K562 (cell line): ENCODE results near the gene NOP14. TPM values are rescaled to one million over a fixed set of nuclear protein-coding genes. Genes with fewer than 3 reads are reported as not detected.

ENCODE experiments used
- ESRRA ChIP-seq: fragments of 450-650 bp; IDR thresholded peaks from 2 replicates; pipeline ENCODE4 v1.6.1; 2014; ENCODE audit warnings: low read depth, mild to moderate bottlenecking, moderate library complexity, borderline replicate concordance
- GATA2 ChIP-seq: sonication (generic); formaldehyde crosslinking; IDR thresholded peaks from 2 replicates; pipeline ENCODE4 v1.4.0; 2020; ENCODE audit warnings: mild to moderate bottlenecking, missing genetic modification reagents
- MCM2 ChIP-seq: fragments of 450-650 bp; IDR thresholded peaks from 2 replicates; pipeline ENCODE4 v1.6.1; 2017; ENCODE audit warnings: low read depth, mild to moderate bottlenecking
- SMAD4 ChIP-seq: fragments of 250-450 bp; sonication (Bioruptor Pico); conservative IDR thresholded peaks from 2 replicates; pipeline ENCODE4 v1.8.0; 2021; ENCODE audit warnings: inconsistent platforms, mild to moderate bottlenecking, moderate library complexity
- SOX6 ChIP-seq: fragments of 450-650 bp; IDR thresholded peaks from 2 replicates; pipeline ENCODE4 v1.6.1; 2014; ENCODE audit warnings: mild to moderate bottlenecking
- ZNF12 ChIP-seq: sonication (generic); formaldehyde crosslinking; IDR thresholded peaks from 2 replicates; pipeline ENCODE4 v1.4.0; 2020; ENCODE audit warnings: mild to moderate bottlenecking, missing genetic modification reagents
- ZNF354B ChIP-seq: fragments of 250-450 bp; sonication (Bioruptor Pico); IDR thresholded peaks from 2 replicates; pipeline ENCODE4 v1.4.0; 2020
- ZNF41 ChIP-seq: fragments of 250-450 bp; sonication (Bioruptor Pico); conservative IDR thresholded peaks from 2 replicates; pipeline ENCODE4 v1.4.0; 2020; ENCODE audit warnings: mild to moderate bottlenecking
- ZNF507 ChIP-seq: conservative IDR thresholded peaks from 2 replicates; pipeline ENCODE4 v1.6.1; 2017; ENCODE audit warnings: missing genetic modification characterization, missing compliant biosample characterization
- polyA plus RNA-seq, 8 experiments: library from polyadenylated mRNA; depleted of rRNA in 4 of 8; stranded (reverse) in 5 of 8; unstranded in 3 of 8; fragments of >200 nt; fragmentation: Nextera tagmentation in 2 of 8; fragmentation: Illumina TruSeq in 1 of 8; extraction: Ambion mirVana in 2 of 8; extraction: Trizol in 1 of 8; gene quantifications; 2 replicates each; pipeline versions ENCODE4 v1.2.1 to v1.2.3, GENCODE V29; 2011 to 2014; ENCODE audit warnings: inconsistent platforms in 1 of 8, missing spikeins in 1 of 8
- total RNA-seq, 7 experiments: library from RNA; depleted of rRNA in 6 of 7; stranded (reverse); fragments of >200 nt in 6 of 7; fragmentation: Illumina TruSeq in 2 of 7; extraction: Trizol in 2 of 7; gene quantifications; 2 replicates each; pipeline versions ENCODE4 v1.2.1 to v1.2.3, GENCODE V29; 2011 to 2021; ENCODE audit warnings: low replicate concordance in 1 of 7
- TF ChIP-seq, protein P1 (sequence below): fragments of 450-650 bp; formaldehyde crosslinking; IDR thresholded peaks from 2 replicates; pipeline ENCODE4 v1.4.0; 2020; ENCODE audit warnings: mild to moderate bottlenecking, mixed read lengths
- TF ChIP-seq, protein P2 (sequence below): fragments of 250-450 bp; sonication (Bioruptor Pico); IDR thresholded peaks from 2 replicates; pipeline ENCODE4 v1.5.1; 2021; ENCODE audit warnings: mild to moderate bottlenecking
- TF ChIP-seq, protein P3 (sequence below): sonication (generic); formaldehyde crosslinking; IDR thresholded peaks from 2 replicates; pipeline ENCODE4 v1.8.0; 2023; ENCODE audit warnings: missing genetic modification reagents, mild to moderate bottlenecking, borderline replicate concordance
- TF ChIP-seq, protein P4 (sequence below): sonication (generic); formaldehyde crosslinking; IDR thresholded peaks from 2 replicates; pipeline ENCODE4 v1.8.1; 2023; ENCODE audit warnings: mild to moderate bottlenecking, missing genetic modification reagents
- TF ChIP-seq, protein P5 (sequence below): fragments of 250-450 bp; sonication (Bioruptor Pico); IDR thresholded peaks from 2 replicates; pipeline ENCODE4 v1.8.0; 2021; ENCODE audit warnings: mild to moderate bottlenecking, moderate library complexity

The NOP14 gene
- total and polyA plus RNA-seq, 9 of the 15 experiments (the other 6 are each of a cell fraction or from before 2014, with no cell fraction given), result 12.7 to 76.0 (median 50.9) TPM

DNA sequence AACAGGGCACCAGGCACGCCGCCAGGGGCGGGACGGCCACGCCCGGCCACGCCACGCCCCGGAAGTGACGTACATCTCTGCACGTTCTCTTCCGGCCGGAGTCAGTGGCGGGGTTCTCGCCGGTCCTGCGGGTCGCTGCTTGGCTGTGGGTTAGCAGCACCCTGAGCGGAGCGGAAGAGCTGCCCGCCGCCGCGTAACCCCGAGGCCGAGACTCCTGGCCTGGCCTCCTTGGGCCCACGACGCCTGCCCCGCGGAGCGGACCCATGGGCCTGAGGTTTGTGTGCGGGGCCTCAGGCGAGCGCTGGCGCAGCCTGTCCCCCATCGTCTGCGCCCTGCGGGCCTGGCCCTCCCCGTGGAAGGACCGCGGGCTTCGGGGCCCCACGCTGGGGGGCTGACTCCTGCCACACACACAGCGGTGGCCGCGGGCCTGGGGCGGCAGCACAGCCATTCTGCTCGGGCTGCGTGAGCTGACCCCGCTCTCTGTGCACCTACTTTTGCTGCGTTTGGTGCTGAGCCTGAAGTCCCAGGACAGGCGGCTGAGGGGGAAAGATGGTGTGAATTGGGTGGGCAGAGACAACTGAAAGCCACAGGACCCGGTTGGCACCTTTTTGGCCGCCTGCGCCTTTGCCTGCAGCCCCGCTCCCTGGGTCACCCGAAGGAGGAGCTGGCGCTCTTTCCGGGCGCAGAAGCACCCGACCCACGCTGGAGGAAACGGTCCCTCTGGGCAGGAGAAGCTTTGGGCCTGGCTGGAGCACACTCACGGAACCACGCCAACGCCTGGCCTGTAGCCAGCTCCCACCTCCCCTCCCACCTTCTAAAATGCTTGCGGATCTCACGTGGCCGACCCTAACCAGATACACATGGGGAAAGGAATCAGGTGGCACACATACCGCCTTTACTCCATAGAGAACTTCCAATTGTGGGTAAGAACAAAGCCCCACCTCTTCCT is 28.1 kb downstream of the NOP14 start (continued):
- TF ChIP-seq, protein P1, sequence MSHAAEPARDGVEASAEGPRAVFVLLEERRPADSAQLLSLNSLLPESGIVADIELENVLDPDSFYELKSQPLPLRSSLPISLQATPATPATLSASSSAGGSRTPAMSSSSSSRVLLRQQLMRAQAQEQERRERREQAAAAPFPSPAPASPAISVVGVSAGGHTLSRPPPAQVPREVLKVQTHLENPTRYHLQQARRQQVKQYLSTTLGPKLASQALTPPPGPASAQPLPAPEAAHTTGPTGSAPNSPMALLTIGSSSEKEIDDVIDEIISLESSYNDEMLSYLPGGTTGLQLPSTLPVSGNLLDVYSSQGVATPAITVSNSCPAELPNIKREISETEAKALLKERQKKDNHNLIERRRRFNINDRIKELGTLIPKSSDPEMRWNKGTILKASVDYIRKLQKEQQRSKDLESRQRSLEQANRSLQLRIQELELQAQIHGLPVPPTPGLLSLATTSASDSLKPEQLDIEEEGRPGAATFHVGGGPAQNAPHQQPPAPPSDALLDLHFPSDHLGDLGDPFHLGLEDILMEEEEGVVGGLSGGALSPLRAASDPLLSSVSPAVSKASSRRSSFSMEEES (CRISPR knock-in tag), result no peak
- TF ChIP-seq, protein P2, sequence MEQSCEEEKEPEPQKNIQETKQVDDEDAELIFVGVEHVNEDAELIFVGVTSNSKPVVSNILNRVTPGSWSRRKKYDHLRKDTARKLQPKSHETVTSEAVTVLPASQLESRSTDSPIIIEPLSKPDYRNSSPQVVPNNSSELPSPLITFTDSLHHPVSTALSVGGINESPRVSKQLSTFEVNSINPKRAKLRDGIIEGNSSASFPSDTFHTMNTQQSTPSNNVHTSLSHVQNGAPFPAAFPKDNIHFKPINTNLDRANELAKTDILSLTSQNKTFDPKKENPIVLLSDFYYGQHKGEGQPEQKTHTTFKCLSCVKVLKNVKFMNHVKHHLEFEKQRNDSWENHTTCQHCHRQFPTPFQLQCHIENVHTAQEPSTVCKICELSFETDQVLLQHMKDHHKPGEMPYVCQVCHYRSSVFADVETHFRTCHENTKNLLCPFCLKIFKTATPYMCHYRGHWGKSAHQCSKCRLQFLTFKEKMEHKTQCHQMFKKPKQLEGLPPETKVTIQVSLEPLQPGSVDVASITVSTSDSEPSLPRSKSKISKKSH (CRISPR knock-in tag), result no peak
- TF ChIP-seq ZNF12 (0 out of 2 replicates have a peak, but pooled peaks have one; percentile 42), ZNF41 (no peak), ESRRA (no peak), SOX6 (0 out of 2 replicates have a peak, but pooled peaks have one; percentile 20), SMAD4 (CRISPR knock-in tag) (no peak; the same call in 1 of the 2 replicates), ZNF354B (CRISPR knock-in tag) (no peak), GATA2 (CRISPR knock-in tag) (no peak), ZNF507 (tag) (no peak), MCM2 (no peak)
- TF ChIP-seq, protein P3, sequence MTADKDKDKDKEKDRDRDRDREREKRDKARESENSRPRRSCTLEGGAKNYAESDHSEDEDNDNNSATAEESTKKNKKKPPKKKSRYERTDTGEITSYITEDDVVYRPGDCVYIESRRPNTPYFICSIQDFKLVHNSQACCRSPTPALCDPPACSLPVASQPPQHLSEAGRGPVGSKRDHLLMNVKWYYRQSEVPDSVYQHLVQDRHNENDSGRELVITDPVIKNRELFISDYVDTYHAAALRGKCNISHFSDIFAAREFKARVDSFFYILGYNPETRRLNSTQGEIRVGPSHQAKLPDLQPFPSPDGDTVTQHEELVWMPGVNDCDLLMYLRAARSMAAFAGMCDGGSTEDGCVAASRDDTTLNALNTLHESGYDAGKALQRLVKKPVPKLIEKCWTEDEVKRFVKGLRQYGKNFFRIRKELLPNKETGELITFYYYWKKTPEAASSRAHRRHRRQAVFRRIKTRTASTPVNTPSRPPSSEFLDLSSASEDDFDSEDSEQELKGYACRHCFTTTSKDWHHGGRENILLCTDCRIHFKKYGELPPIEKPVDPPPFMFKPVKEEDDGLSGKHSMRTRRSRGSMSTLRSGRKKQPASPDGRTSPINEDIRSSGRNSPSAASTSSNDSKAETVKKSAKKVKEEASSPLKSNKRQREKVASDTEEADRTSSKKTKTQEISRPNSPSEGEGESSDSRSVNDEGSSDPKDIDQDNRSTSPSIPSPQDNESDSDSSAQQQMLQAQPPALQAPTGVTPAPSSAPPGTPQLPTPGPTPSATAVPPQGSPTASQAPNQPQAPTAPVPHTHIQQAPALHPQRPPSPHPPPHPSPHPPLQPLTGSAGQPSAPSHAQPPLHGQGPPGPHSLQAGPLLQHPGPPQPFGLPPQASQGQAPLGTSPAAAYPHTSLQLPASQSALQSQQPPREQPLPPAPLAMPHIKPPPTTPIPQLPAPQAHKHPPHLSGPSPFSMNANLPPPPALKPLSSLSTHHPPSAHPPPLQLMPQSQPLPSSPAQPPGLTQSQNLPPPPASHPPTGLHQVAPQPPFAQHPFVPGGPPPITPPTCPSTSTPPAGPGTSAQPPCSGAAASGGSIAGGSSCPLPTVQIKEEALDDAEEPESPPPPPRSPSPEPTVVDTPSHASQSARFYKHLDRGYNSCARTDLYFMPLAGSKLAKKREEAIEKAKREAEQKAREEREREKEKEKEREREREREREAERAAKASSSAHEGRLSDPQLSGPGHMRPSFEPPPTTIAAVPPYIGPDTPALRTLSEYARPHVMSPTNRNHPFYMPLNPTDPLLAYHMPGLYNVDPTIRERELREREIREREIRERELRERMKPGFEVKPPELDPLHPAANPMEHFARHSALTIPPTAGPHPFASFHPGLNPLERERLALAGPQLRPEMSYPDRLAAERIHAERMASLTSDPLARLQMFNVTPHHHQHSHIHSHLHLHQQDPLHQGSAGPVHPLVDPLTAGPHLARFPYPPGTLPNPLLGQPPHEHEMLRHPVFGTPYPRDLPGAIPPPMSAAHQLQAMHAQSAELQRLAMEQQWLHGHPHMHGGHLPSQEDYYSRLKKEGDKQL (CRISPR knock-in tag), result no peak
- TF ChIP-seq, protein P4, sequence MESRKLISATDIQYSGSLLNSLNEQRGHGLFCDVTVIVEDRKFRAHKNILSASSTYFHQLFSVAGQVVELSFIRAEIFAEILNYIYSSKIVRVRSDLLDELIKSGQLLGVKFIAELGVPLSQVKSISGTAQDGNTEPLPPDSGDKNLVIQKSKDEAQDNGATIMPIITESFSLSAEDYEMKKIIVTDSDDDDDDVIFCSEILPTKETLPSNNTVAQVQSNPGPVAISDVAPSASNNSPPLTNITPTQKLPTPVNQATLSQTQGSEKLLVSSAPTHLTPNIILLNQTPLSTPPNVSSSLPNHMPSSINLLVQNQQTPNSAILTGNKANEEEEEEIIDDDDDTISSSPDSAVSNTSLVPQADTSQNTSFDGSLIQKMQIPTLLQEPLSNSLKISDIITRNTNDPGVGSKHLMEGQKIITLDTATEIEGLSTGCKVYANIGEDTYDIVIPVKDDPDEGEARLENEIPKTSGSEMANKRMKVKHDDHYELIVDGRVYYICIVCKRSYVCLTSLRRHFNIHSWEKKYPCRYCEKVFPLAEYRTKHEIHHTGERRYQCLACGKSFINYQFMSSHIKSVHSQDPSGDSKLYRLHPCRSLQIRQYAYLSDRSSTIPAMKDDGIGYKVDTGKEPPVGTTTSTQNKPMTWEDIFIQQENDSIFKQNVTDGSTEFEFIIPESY (CRISPR knock-in tag), result no peak
- TF ChIP-seq, protein P5, sequence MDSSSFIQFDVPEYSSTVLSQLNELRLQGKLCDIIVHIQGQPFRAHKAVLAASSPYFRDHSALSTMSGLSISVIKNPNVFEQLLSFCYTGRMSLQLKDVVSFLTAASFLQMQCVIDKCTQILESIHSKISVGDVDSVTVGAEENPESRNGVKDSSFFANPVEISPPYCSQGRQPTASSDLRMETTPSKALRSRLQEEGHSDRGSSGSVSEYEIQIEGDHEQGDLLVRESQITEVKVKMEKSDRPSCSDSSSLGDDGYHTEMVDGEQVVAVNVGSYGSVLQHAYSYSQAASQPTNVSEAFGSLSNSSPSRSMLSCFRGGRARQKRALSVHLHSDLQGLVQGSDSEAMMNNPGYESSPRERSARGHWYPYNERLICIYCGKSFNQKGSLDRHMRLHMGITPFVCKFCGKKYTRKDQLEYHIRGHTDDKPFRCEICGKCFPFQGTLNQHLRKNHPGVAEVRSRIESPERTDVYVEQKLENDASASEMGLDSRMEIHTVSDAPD (CRISPR knock-in tag), result no peak
